WTC11 (cell line): ENCODE results near the gene EPB41L4B. TPM values are rescaled to one million over a fixed set of nuclear protein-coding genes. Genes with fewer than 3 reads are reported as not detected.

Experiments used
- ATAC-seq: fragments of 200-7000 bp; cut with Tn5 transposase; 2 replicates; pipeline ENCODE4 v1.10.0; 2021; ENCODE audit warnings: mild to moderate bottlenecking, moderate library complexity
- CTCF ChIA-PET: fragments of 300-600 bp; sonication (Branson Sonifier 250); formaldehyde crosslinking; loops from one replicate; lab custom pipeline; 2021; ENCODE audit warnings: antibody characterized with exemption; lab: Charles Lee
- POLR2A ChIA-PET: fragments of 350-600 bp; sonication (Branson Sonifier 250); formaldehyde crosslinking; loops from one replicate; lab custom pipeline; 2021; ENCODE audit warnings: antibody characterized with exemption; lab: Charles Lee
- DNase-seq: peaks from one replicate; pipeline ENCODE4 v3.0.0; 2021; ENCODE audit warnings: low spot score
- H3K27ac Mint-ChIP-seq: 2 replicates; pipeline ENCODE4 v1.8.0; 2021; ENCODE audit warnings: mixed read lengths
- H3K27me3 Mint-ChIP-seq: 2 replicates; pipeline ENCODE4 v1.8.0; 2021; ENCODE audit warnings: low read depth, mild to moderate bottlenecking, moderate library complexity, mixed read lengths
- H3K36me3 Mint-ChIP-seq: 2 replicates; pipeline ENCODE4 v1.8.0; 2021; ENCODE audit warnings: mixed read lengths
- H3K4me1 Mint-ChIP-seq: 2 replicates; pipeline ENCODE4 v1.8.0; 2022; ENCODE audit warnings: mixed read lengths
- H3K4me3 Mint-ChIP-seq: 2 replicates; pipeline ENCODE4 v1.8.0; 2021; ENCODE audit warnings: mild to moderate bottlenecking, moderate library complexity, mixed read lengths
- H3K9me3 Mint-ChIP-seq: 2 replicates; pipeline ENCODE4 v1.8.0; 2021; ENCODE audit warnings: mixed read lengths
- AFF4 ChIP-seq: sonication (generic); formaldehyde crosslinking; IDR thresholded peaks from 2 replicates; pipeline ENCODE4 v1.8.1; 2023; ENCODE audit warnings: mild to moderate bottlenecking, missing genetic modification reagents, borderline replicate concordance
- ATF6 ChIP-seq: sonication (generic); formaldehyde crosslinking; IDR thresholded peaks from 2 replicates; pipeline ENCODE4 v1.8.1; 2023; ENCODE audit warnings: mild to moderate bottlenecking, missing genetic modification reagents
- CREB1 ChIP-seq: sonication (generic); formaldehyde crosslinking; IDR thresholded peaks from 2 replicates; pipeline ENCODE4 v1.8.0; 2023; ENCODE audit warnings: mild to moderate bottlenecking, missing genetic modification reagents
- E2F1 ChIP-seq: sonication (generic); formaldehyde crosslinking; IDR thresholded peaks from 2 replicates; pipeline ENCODE4 v1.8.0; 2022; ENCODE audit warnings: mild to moderate bottlenecking, missing genetic modification reagents
- FOXJ3 ChIP-seq: sonication (generic); formaldehyde crosslinking; IDR thresholded peaks from 2 replicates; pipeline ENCODE4 v1.9.0; 2021; ENCODE audit warnings: missing genetic modification reagents, mild to moderate bottlenecking, borderline replicate concordance
- FOXK1 ChIP-seq: sonication (generic); formaldehyde crosslinking; IDR thresholded peaks from 2 replicates; pipeline ENCODE4 v1.8.0; 2022; ENCODE audit warnings: mild to moderate bottlenecking, moderate library complexity, missing genetic modification reagents
- FOXP1 ChIP-seq: sonication (generic); formaldehyde crosslinking; IDR thresholded peaks from 2 replicates; pipeline ENCODE4 v1.8.0; 2022; ENCODE audit warnings: missing genetic modification reagents, mild to moderate bottlenecking, moderate library complexity, borderline replicate concordance
- NFE2L1 ChIP-seq: sonication (generic); formaldehyde crosslinking; IDR thresholded peaks from 2 replicates; pipeline ENCODE4 v1.8.1; 2023; ENCODE audit warnings: missing genetic modification reagents
- NFYB ChIP-seq: sonication (generic); formaldehyde crosslinking; conservative IDR thresholded peaks from 2 replicates; pipeline ENCODE4 v1.8.0; 2022; ENCODE audit warnings: low read depth, missing genetic modification reagents
- PREB ChIP-seq: sonication (generic); formaldehyde crosslinking; IDR thresholded peaks from 2 replicates; pipeline ENCODE4 v1.8.1; 2022; ENCODE audit warnings: mild to moderate bottlenecking, missing genetic modification reagents, moderate library complexity, borderline replicate concordance
- PRRX2 ChIP-seq: fragments of 250-450 bp; sonication (Bioruptor Pico); IDR thresholded peaks from 2 replicates; pipeline ENCODE4 v1.8.0; 2021; ENCODE audit warnings: mild to moderate bottlenecking
- TEAD4 ChIP-seq: sonication (generic); formaldehyde crosslinking; IDR thresholded peaks from 2 replicates; pipeline ENCODE4 v1.8.0; 2022; ENCODE audit warnings: mild to moderate bottlenecking, missing genetic modification reagents
- USF1 ChIP-seq: sonication (generic); formaldehyde crosslinking; IDR thresholded peaks from 2 replicates; pipeline ENCODE4 v1.8.0; 2022; ENCODE audit warnings: mild to moderate bottlenecking, missing genetic modification reagents
- USF2 ChIP-seq: sonication (generic); formaldehyde crosslinking; IDR thresholded peaks from 2 replicates; pipeline ENCODE4 v1.8.1; 2023; ENCODE audit warnings: mild to moderate bottlenecking, missing genetic modification reagents, moderate library complexity
- ZBTB43 ChIP-seq: sonication (generic); formaldehyde crosslinking; IDR thresholded peaks from 2 replicates; pipeline ENCODE4 v1.8.1; 2023; ENCODE audit warnings: mild to moderate bottlenecking, missing genetic modification reagents
- ZMAT4 ChIP-seq: fragments of 250-450 bp; sonication (Bioruptor Pico); IDR thresholded peaks from 2 replicates; pipeline ENCODE4 v1.9.0; 2021; ENCODE audit warnings: mild to moderate bottlenecking
- ZNF512 ChIP-seq: sonication (generic); formaldehyde crosslinking; IDR thresholded peaks from 2 replicates; pipeline ENCODE4 v1.8.1; 2022; ENCODE audit warnings: missing genetic modification reagents, borderline replicate concordance
- total RNA-seq: library from RNA; stranded (reverse); gene quantifications from 3 replicates; pipeline ENCODE4 v1.2.3, GENCODE V29; 2021

Gene EPB41L4B
- total RNA-seq, 1 experiment from 2014 or later, result 20.0 TPM

GRCh38 chr9:109317979-109318741, 2.7 kb downstream of the EPB41L4B start:
- POLR2A ChIA-PET, result interaction anchor here (0.6 to 1.4 kb wide), 2 partner anchors 34 to 58 kb away, joined by 3 read pairs; no protein-coding TSS in a partner anchor
- H3K27ac Mint-ChIP-seq, result peak overlapping the region; percentile 99
- no peaks in the 10 kb centered on the region for H3K9me3 Mint-ChIP-seq
- H3K4me3 Mint-ChIP-seq, result peak overlapping the region; percentile 78
- CTCF ChIA-PET, result interaction anchor here (0.9 to 3.7 kb wide), 14 partner anchors 9 to 152 kb away, joined by 3 to 19 read pairs (median 5); no protein-coding TSS in a partner anchor
- ATAC-seq, result peak; percentile 51
- H3K27me3 Mint-ChIP-seq, result peaks cover 12% of the 10 kb centered on the region
- DNase-seq, result peak; percentile 53
- TF ChIP-seq ZBTB43 (CRISPR knock-in tag), result peak; percentile 82; the same call in 1 of the 2 replicates
- no peak for TF ChIP-seq PREB (CRISPR knock-in tag)
- peak; percentile 71 for TF ChIP-seq USF2 (CRISPR knock-in tag)
- no peak for TF ChIP-seq ZNF512 (CRISPR knock-in tag)
- TF ChIP-seq PRRX2 (CRISPR knock-in tag), result no peak
- TF ChIP-seq FOXK1 (CRISPR knock-in tag), result peak; percentile 38; the same call in 1 of the 2 replicates
- TF ChIP-seq TEAD4 (CRISPR knock-in tag), result no peak
- 0 out of 2 replicates have a peak, but pooled peaks have one; percentile 42 for TF ChIP-seq NFE2L1 (CRISPR knock-in tag)
- TF ChIP-seq USF1 (CRISPR knock-in tag), result peak; percentile 56
- TF ChIP-seq NFYB, result no peak
- H3K36me3 Mint-ChIP-seq, result no peaks in the 10 kb centered on the region
- peaks cover 60% of the 10 kb centered on the region for H3K4me1 Mint-ChIP-seq

- Mint-ChIP-seq H3K4me3 (peak overlapping the region; percentile 78), H3K9me3 (no peaks in the 10 kb centered on the region), H3K27me3 (peaks cover 12% of the 10 kb centered on the region), H3K36me3 (no peaks in the 10 kb centered on the region), H3K4me1 (peaks cover 68% of the 10 kb centered on the region), H3K27ac (peak overlapping the region; percentile 96)
- ChIA-PET POLR2A (interaction anchor here (1.4 kb wide), 1 partner anchor 58 kb away, joined by 3 read pairs; no protein-coding TSS in a partner anchor), CTCF (interaction anchor here (0.9 to 3.7 kb wide), 10 partner anchors 22 to 152 kb away, joined by 3 to 19 read pairs (median 6); no protein-coding TSS in a partner anchor)
- DNase-seq, result no peak
- no peak for ATAC-seq
- TF ChIP-seq FOXJ3 (CRISPR knock-in tag), result no peak
- no peak for TF ChIP-seq ATF6 (CRISPR knock-in tag)
- TF ChIP-seq CREB1 (CRISPR knock-in tag), result no peak
- TF ChIP-seq ZMAT4 (CRISPR knock-in tag), result no peak
- TF ChIP-seq E2F1 (CRISPR knock-in tag), result no peak
- no peak for TF ChIP-seq FOXP1 (CRISPR knock-in tag)
- no peak for TF ChIP-seq AFF4 (CRISPR knock-in tag)
Measured at GRCh38 chr9:109317311-109317978, 3.4 kb downstream of the EPB41L4B start.
